Diencephalon (tissue), 1 donor: Measurements from ENCODE around the gene HLTF. TPM values are rescaled to one million over a fixed set of nuclear protein-coding genes. Genes with fewer than 3 reads are reported as not detected.

ENCODE experiments used
- small RNA-seq: library from RNA; depleted of rRNA; stranded (forward); fragments of <200 nt; gene quantifications from one replicate; pipeline ENCODE3, GENCODE V24; 2014
- total RNA-seq: library from RNA; depleted of rRNA; stranded (reverse); fragments of >200 nt; gene quantifications from one replicate; pipeline ENCODE4 v1.2.3, GENCODE V29; 2014

The HLTF gene, protein sequence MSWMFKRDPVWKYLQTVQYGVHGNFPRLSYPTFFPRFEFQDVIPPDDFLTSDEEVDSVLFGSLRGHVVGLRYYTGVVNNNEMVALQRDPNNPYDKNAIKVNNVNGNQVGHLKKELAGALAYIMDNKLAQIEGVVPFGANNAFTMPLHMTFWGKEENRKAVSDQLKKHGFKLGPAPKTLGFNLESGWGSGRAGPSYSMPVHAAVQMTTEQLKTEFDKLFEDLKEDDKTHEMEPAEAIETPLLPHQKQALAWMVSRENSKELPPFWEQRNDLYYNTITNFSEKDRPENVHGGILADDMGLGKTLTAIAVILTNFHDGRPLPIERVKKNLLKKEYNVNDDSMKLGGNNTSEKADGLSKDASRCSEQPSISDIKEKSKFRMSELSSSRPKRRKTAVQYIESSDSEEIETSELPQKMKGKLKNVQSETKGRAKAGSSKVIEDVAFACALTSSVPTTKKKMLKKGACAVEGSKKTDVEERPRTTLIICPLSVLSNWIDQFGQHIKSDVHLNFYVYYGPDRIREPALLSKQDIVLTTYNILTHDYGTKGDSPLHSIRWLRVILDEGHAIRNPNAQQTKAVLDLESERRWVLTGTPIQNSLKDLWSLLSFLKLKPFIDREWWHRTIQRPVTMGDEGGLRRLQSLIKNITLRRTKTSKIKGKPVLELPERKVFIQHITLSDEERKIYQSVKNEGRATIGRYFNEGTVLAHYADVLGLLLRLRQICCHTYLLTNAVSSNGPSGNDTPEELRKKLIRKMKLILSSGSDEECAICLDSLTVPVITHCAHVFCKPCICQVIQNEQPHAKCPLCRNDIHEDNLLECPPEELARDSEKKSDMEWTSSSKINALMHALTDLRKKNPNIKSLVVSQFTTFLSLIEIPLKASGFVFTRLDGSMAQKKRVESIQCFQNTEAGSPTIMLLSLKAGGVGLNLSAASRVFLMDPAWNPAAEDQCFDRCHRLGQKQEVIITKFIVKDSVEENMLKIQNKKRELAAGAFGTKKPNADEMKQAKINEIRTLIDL
- total RNA-seq = 88.6 TPM

DNA sequence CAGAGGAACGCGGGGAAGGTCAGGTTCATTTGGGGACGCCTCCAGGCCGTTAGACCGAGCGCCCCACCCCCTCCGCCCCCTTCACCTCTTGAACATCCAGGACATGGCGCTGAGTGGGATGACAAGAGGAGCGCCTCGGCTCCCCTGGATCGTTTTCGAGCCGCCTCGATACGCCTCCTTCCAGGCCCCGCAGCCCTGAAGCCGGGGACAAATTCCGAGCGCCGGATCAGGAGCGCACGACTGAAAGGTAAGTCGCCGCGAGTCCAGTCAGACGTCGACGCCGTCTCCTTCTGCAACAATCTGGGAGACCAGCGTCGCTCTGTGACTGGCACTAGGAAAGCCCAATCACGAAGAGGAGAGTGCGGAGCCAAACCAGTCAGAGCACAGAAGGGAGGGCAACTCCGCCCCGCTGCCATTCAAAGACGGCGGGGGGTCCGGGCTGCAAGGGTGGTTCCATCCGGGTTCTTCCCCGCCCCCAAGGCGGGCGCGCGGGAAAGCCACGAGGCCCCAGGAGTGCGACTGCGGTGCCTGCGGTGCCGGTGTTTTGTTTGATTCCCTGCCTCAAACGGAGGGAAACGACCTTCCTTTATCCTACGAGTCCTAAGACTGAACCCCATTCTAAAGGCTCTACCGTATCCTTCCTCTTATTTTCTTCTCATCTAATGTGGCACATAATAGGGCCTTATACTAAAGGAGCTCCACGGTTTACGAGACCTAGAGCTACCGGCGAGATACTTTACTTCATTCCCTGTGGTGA is at the start of gene HLTF:
TSS of gene HLTF (minus strand) at position 302 of the 757 bp plus-strand sequence. CDS start at position 105, 197 bp downstream.

DNA sequence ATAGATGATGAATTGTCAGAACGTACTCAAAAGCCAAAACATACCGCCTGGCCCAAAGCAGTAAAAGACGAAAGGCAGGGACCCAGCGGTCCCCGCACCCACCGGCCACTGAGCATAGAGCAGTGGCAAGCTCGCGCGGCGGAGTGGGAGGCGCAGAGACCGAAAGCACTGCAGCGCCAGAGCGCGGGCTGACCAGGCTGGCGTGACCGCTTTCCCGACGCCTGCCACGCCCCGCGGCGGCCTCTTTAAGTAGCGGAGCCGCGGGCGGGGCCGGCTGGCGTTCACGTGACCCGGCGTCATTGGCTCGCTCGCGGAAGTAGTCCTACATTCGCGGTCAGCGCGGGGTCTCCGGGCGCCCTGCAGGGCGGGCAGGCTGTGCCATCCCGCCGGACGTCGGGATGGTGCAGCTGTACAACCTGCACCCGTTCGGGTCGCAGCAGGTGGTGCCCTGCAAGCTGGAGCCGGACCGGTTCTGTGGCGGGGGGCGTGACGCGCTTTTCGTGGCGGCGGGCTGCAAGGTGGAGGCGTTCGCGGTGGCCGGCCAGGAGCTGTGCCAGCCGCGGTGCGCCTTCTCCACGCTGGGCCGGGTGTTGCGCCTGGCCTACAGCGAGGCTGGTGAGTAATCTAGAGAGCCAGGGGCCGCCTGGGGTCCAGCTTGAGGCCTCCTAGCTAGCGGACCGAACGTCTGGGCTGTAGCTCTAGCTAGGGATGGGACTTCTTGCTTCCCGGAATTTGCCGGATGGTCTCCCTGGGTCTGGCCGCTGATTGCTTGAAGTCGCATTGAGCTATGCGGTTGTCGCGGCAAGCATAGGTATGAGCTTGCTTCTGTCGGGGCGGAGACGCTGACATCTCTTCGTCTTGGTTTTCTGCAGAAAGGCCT is 43.2 kb upstream of the HLTF start, which contains the start of gene HPS3:
TSS of gene HPS3 (plus strand) at position 313 of the 880 bp plus-strand sequence. CDS start at position 399, 86 bp downstream.

DNA sequence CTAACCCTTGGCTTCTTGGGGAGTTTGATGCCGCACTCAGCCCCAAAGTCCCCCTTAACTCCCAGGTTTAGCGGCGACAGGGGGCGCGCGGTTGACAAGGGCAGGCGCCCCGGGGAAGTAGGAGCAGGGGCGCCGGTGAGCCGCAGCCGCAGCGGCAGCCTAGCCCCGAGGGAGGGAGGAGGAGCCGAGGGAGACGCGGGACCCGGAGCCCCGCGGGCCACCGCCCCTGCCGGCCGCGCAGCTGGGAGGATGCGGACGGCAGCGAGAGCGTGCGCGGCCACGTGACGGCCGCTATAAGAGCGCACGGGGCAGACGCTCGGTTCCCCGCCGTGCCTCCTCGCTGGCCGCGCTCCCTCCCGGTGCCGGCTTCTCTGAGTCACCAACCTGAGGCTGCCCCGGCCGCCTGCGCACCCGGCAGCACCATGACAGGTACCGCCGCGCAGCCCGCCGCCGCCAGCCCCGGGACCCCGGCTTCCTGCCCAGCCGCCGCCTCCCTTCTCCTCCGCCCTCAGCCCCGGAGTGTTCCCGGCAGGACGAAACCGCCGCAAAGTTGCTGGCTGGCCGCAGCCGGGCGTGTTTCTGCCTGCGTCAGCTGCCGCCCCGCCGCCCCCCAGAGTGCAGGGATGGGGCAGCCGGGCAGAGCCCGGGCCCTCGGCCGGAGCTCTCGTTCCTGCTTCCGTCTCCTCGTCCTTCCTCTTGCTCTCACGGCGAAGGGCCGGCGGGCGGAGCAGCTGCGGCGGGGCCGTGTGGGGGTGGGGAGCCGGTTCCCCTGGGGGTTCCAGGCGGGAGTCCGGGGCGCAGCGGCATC is 94.9 kb downstream of the HLTF start, which contains the start of gene GYG1:
TSS of gene GYG1 (plus strand) at position 322 of the 808 bp plus-strand sequence. CDS start at position 423, 101 bp downstream.

Small RNA genes lying within 50 kb of the gene (small RNA-seq; reads per million reads assigned to genes)
- gene RF00019 = not detected

Other genes starting within 250 kb of the HLTF start
- gene CPA3, start 221.2 kb downstream of the HLTF start, total RNA-seq = 1.6 TPM
- gene GYG1, start 95.0 kb downstream of the HLTF start, total RNA-seq = 23.1 TPM
- gene HPS3, start 43.1 kb upstream of the HLTF start, total RNA-seq = 22.4 TPM
- gene CP, start 135.3 kb upstream of the HLTF start, total RNA-seq = 12.0 TPM
- gene TM4SF18, start 247.1 kb upstream of the HLTF start, total RNA-seq = 4.8 TPM